Gastrocnemius medialis (tissue), 4 donors: ENCODE results near the gene PPP2R1B.

Source experiments
- CTCF ChIP-seq, 5 experiments: fragments of 450-650 bp in 3 of 5; fragments of 200-600 bp in 2 of 5; sonication (generic) in 2 of 5; IDR thresholded peaks in 4 of 5; conservative IDR thresholded peaks in 1 of 5; 1 replicate in 4 of 5; 2 replicates in 1 of 5; pipeline ENCODE4 v1.5.1; 2016 to 2019; ENCODE audit warnings: antibody characterized with exemption in 5 of 5, mild to moderate bottlenecking in 3 of 5, moderate library complexity in 3 of 5
- POLR2A ChIP-seq, 2 donors: fragments of 450-650 bp; IDR thresholded peaks; one replicate each; pipeline ENCODE4 v1.6.1; 2017; ENCODE audit warnings: antibody characterized with exemption in 2 of 2, mild to moderate bottlenecking in 2 of 2, moderate library complexity in 2 of 2

DNA sequence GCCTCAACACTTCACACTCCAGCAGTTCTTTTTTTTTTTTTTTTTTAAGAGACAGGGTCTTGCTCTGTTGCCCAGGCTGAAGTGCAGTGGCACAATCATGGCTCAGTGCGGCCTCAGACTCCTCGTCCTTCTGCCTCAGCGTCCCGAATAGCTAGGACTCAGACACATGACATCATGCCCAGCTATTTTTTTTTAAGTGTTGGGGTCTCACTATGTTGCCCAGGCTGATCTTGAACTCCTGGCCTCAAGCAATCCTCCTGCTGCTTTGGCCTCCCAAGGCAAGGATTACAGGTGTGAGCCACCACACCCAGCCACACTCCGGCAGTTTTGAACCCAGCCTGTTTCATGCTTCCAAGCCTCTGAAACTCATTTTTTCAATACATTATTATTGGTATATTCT lies 3.7 kb downstream of the PPP2R1B start:
- TF ChIP-seq CTCF (IDR thresholded peaks at IDR 0.05 in 4 of 5, conservative IDR thresholded peaks at IDR 0.05 in 1 of 5) = no peak
- TF ChIP-seq POLR2A (IDR thresholded peaks at IDR 0.05) = no peak
